Panc1 (cell line): ENCODE measurements around the gene FKBP14.

Experiments used
- POLR2AphosphoS5 ChIP-seq: IDR thresholded peaks from 2 replicates; pipeline ENCODE4 v1.6.1; 2012; ENCODE audit warnings: mild to moderate bottlenecking, low read depth, low read length, moderate library complexity
- TF ChIP-seq, protein P1 (sequence below): fragments of 450-650 bp; IDR thresholded peaks from 2 replicates; pipeline ENCODE4 v1.5.1; 2017; ENCODE audit warnings: mild to moderate bottlenecking

GRCh38 chr7:30012757-30013156 is 13.7 kb downstream of the FKBP14 start:
- TF ChIP-seq POLR2AphosphoS5, result no peak
- TF ChIP-seq, protein P1, sequence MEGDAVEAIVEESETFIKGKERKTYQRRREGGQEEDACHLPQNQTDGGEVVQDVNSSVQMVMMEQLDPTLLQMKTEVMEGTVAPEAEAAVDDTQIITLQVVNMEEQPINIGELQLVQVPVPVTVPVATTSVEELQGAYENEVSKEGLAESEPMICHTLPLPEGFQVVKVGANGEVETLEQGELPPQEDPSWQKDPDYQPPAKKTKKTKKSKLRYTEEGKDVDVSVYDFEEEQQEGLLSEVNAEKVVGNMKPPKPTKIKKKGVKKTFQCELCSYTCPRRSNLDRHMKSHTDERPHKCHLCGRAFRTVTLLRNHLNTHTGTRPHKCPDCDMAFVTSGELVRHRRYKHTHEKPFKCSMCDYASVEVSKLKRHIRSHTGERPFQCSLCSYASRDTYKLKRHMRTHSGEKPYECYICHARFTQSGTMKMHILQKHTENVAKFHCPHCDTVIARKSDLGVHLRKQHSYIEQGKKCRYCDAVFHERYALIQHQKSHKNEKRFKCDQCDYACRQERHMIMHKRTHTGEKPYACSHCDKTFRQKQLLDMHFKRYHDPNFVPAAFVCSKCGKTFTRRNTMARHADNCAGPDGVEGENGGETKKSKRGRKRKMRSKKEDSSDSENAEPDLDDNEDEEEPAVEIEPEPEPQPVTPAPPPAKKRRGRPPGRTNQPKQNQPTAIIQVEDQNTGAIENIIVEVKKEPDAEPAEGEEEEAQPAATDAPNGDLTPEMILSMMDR, result no peak
